ENCODE results near the gene ADAM23.

ADAM23 gene

GRCh38 chr2:206512999-206513398 is 69.7 kb downstream of the ADAM23 start:
- no peak for DNase-seq

- no peak for DNase-seq
Measured at GRCh38 chr2:206515580-206515979, 72.2 kb downstream of the ADAM23 start.

GRCh38 chr2:206518997-206519396 is 75.7 kb downstream of the ADAM23 start:
- no peak for DNase-seq

- no peak for DNase-seq
Measured at GRCh38 chr2:206520450-206520849, 77.1 kb downstream of the ADAM23 start.

GRCh38 chr2:206521115-206521514 is 77.8 kb downstream of the ADAM23 start:
- DNase-seq: no peak

GRCh38 chr2:206521612-206522011 is 78.3 kb downstream of the ADAM23 start:
- DNase-seq: no peak

- DNase-seq: no peak
Measured at GRCh38 chr2:206526416-206526815, 83.1 kb downstream of the ADAM23 start.

DNA sequence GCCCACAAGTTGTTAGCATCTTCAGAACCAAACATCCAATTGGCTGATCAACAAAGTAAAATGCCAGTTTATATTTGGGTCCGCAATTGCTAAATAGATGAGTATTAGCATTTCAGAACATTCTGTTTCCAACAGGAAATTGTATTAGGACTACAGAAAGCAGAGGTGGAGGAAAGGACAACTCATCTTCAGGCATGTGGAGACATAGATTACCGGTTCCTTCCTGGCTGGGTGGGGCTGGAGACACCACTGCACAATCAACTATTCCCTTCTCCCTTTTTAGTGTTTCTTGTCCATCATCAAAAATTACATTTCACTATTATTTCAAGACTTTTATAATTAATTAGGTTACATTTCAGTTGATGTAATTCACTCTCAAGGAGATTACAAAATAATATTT is 83.8 kb downstream of the ADAM23 start:
- DNase-seq: no peak

DNA sequence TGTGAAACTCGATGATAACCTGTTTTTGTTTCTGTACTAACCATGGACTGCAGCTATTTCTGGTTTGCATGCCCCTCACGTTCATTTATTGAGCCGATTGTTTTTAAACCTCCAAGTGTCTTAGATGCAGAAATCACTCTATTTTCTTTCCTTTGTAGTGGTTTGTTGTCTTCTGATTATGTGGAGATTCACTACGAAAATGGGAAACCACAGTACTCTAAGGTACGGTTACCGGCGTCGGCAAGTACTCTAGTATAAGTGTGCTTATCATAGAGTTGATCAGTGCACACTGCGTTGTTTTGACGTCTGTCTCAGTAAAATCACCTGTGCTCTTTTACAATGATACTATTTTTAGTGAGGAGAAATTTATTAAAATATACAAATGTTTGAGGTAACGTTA is 87.4 kb downstream of the ADAM23 start:
- no peak for DNase-seq

DNA sequence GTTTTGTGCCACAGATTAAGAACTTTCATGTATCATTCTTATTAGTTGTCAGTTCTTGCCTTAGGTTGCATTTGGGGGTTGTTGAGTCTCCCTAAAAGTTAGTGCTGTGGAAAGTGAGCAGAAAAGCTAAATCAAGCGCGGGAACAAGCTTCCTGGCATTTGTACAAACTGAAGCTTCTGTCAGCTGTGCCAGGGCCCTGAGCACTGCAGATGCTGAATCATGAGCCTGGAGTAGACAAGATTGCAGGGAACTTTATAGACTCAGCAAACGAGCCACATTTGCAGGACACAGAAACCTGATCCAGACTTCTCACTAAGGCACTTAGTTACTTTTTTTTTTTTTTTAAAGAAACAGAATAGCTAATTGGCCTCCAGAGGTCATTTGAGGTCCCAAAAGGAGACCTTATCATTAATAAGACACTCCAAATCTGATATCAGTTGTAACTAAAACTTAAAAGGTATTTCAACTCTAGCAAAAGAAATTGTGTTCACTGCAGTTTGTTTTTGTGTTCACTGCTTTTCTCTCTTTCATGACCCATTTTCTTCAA is 88.7 kb downstream of the ADAM23 start:
- DNase-seq: no peak

DNA sequence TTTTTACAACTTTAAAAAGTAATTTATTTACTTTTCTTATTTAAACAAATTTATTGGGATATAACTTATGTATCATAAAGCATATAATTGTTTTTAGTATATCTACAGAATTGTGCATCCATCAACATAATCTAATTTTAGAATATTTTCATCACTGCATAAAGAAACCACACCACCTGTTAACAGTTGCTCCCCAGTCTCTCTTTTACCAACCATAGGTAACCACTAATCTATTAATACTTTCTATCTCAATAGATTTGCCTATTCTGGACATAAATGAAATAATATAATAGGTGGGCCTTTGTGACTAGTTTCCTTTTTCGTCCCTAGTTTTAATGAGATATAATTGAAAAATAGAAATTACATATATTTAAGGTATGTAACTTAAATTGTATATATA is 90.6 kb downstream of the ADAM23 start:
- DNase-seq: no peak

- no peak for DNase-seq
Measured at GRCh38 chr2:206535260-206535986, 92.1 kb downstream of the ADAM23 start.

GRCh38 chr2:206540757-206541156 is 97.4 kb downstream of the ADAM23 start:
- no peak for DNase-seq

DNA sequence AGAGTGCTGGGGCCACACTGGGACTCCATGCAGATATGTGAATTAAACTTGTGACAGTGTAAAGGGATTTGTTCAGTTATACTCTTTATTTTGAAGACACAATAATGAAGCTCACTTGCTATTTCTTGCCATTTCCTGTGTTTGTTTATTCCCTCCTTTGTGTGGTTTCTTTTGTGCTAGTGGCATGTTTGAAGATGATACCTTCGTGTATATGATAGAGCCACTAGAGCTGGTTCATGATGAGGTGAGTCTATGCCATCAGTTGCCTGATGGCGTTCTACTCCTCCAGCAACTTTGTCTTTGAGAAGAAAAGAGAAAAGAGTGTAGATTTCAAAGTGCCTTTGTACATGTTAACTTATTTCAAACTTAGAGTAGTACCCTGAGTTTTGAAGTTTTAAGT is 99.7 kb downstream of the ADAM23 start:
- no peak for DNase-seq

DNA sequence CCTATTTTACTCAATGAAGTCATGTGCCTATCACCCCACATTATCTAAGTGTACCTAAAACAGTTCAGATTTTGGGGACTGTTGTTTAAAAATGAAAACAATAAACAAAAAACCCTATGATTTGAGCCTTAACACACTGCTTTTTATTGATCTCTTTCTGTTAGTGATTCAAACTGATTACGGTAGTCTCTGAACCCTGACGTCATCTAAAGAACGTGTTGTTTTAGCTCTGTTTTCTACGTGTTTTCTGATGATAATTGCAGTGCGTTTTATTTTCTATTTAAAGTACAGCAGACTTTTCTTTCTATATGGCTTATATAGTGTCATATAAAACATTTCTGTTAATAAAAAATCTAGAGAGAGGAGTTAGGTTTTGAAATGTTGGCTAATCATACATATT is 105.1 kb downstream of the ADAM23 start:
- DNase-seq: no peak

DNA sequence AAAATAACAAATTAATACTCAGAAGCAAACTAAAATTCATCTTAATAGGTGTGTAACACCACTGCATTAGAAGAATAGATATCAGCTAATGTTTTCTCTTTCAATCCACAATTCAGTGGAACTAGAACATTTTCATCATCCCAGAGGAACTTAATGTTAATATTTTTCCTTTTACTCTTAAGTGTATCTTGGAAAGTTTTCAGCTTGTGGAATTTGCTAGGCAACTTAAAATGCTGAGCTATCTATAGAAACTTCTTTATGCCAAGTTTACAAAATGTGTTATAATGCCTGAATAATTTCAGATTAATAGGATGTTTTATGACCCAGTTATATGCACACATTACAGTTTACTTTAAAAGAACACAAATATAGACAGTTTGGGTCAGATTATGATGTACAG is 112.4 kb downstream of the ADAM23 start:
- no peak for DNase-seq

DNA sequence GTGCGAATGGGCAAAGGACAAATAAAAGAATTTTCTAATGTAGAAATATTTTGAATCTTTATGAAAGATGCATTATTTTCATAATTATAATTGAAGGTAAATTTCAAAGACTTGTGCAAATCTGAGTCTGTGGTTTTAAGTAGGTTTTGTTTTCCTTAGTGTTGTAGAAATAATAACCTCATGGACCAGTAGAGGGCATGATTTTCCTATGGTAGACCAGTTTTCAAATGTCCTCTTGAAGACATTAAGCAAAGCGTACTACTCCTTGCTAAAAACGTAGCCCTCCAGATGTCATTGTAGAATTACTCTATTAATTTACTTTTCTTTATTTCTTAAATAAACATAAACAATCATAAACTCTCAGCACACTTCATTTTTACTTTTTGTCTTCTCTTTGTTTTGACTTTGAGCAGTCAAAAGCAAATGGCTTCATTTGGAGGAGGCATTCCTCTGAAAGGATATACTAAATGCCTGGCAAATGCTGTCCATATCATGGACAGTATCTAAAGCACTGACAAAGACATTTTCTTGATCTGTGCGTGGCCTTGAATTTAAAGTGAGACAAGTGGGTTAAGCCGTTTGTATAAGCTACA is 113.1 kb downstream of the ADAM23 start:
- DNase-seq: peak in 1 of 2 experiments; percentile 35

DNA sequence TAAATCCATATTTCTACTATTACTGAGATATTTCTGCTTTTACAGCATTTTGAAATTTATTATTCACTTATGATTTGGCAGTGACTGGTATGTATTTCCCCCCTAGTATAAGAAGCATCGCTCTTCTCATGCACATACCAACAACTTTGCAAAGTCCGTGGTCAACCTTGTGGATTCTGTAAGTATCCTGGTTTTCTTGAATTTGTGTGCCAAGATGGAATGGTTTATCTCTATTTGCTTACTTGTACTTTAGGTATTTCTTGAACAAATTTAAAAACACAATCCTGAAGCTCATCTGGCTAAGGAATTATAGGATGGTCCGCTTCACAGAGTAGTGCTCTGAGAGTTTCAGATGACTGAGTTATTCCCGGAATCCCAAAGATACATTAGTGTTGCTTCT is 114.0 kb downstream of the ADAM23 start:
- no peak for DNase-seq

DNA sequence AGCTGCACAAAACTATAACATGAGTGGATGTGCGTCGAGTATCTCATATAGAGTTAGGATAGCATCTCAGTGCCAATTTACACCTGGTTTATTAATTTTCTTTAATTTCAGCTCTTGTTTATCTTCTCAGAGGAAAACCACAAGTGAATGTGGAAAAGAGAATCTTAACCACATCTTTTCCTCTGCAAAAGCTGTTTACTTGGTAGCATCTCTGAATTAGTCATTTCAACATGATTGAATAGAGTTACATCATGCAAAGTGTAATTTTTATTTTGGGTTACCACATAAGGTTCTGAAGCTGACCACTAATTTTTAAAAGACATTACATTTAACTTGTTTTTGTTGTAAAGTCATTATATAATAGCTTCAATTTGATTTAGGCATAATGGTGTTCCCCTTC is 115.2 kb downstream of the ADAM23 start:
- no peak for DNase-seq

- DNase-seq: no peak
Measured at GRCh38 chr2:206561962-206562361, 118.6 kb downstream of the ADAM23 start.

DNA sequence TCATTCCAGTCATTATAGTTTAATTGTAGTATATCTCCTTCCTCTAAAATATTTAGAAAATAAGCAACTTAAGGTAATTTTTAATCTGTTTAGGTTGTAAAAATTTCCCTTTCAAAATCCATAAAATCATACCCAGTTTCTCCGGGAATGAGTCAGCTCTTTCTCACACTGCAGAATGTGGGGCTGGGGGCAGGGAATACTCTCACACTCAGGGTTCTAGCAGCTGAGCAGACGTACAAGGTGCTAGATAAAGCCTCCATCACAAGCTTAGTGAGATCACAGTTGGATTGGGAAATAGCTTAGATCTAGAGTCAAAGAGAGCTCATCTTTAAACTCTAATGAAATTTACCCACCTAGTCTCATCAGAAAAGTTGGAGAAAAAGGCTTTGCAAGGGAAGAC is 119.0 kb downstream of the ADAM23 start:
- DNase-seq: no peak

DNA sequence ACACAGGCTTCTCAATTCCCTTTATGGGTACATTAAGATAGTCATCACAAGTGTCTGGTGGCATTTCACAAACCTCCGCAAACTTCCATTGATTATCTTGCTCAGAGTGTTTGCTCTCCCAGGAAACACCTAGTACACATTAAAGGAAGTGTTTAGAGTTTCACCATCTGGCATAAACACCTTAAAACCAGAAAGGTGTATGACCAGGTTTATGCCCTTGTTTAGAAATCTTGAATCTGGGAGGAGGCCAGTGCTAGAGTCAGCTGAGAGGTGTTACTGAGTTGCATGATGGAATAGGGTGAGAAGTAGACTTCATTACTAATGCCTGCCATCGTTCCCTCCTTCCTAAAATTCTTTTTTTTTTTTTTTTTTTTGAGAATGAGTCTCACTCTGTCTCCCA is 120.0 kb downstream of the ADAM23 start:
- DNase-seq: no peak

DNA sequence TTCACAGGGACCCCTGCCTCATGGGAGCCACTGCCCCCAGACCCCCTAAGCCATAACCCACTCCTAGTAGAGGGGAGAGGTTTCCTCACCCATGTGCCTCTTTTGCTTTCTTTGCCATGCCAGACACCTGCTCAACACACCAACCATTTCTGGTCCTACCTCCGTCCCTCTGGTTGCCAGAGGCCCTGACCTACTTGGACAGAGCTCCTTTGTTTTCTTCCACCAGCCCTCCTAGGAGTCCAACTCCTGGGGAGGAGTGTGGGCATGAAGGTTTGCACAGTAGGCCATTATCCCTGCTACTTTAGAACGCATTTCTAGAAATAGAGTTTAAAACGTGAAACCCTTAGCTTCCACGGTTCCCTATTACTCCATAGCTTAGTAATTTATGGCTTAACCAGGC is 122.3 kb downstream of the ADAM23 start:
- DNase-seq: no peak

- DNase-seq: no peak
Measured at GRCh38 chr2:206569470-206569869, 126.1 kb downstream of the ADAM23 start.

- no peak for DNase-seq
Measured at GRCh38 chr2:206570199-206570598, 126.9 kb downstream of the ADAM23 start.

Measured in SW 1271 (cell line).